Small intestine (tissue), 7 donors: Measurements from ENCODE around the gene ORC6. TPM values are rescaled to one million over a fixed set of nuclear protein-coding genes. Genes with fewer than 3 reads are reported as not detected.

ENCODE experiments used
- DNase-seq, 2 donors: peaks; one replicate each; pipeline versions ENCODE4 v3.0.0 to v3.0.0-alpha.2; 2013
- FAIRE-seq: peaks from 2 replicates; lab custom pipeline; 2012; peaks lifted over from hg19 to GRCh38; lab: Jason Lieb, UNC
- H3K27ac ChIP-seq, 3 donors: one replicate each; pipeline ENCODE4 v1.5.1; 2013; ENCODE audit warnings: low read length in 2 of 3, mild to moderate bottlenecking in 2 of 3, control low read depth in 1 of 3, inconsistent platforms in 1 of 3, low read depth in 1 of 3, moderate library complexity in 1 of 3
- H3K27me3 ChIP-seq, 3 donors: one replicate each; pipeline ENCODE4 v1.6.1; 2013; ENCODE audit warnings: low read length in 3 of 3, inconsistent platforms in 1 of 3; ENCODE audit not compliant: control insufficient read depth in 3 of 3, insufficient read depth in 3 of 3
- H3K36me3 ChIP-seq, 3 donors: one replicate each; pipeline ENCODE4 v1.6.1; 2013; ENCODE audit warnings: low read length in 3 of 3, inconsistent platforms in 1 of 3, low read depth in 1 of 3, mild to moderate bottlenecking in 1 of 3, moderate library complexity in 1 of 3; ENCODE audit not compliant: control insufficient read depth in 3 of 3, insufficient read depth in 2 of 3
- H3K4me1 ChIP-seq, 3 donors: one replicate each; pipeline ENCODE4 v1.6.1; 2013; ENCODE audit warnings: low read length in 2 of 3, inconsistent platforms in 1 of 3, low read depth in 1 of 3, mild to moderate bottlenecking in 1 of 3, moderate library complexity in 1 of 3; ENCODE audit not compliant: control insufficient read depth in 3 of 3, insufficient read depth in 2 of 3
- H3K4me3 ChIP-seq, 3 donors: one replicate each; pipeline ENCODE4 v1.5.1; 2013; ENCODE audit warnings: low read length in 3 of 3, control low read depth in 1 of 3, inconsistent platforms in 1 of 3, low read depth in 1 of 3, mild to moderate bottlenecking in 1 of 3, moderate library complexity in 1 of 3
- H3K9me3 ChIP-seq, 2 donors: one replicate each; pipeline ENCODE4 v1.6.1; 2013; ENCODE audit warnings: low read depth in 1 of 2, low read length in 1 of 2; ENCODE audit not compliant: control insufficient read depth in 2 of 2, insufficient read depth in 1 of 2
- WGBS, 3 donors: extraction: QIAGEN DNeasy Blood & Tissue Kit; methylation state at CpG; one replicate each; pipeline ENCODE4 v1.1.7; 2013; 5-methylcytosine and 5-hydroxymethylcytosine counted together
- polyA plus RNA-seq, 4 donors: library from polyadenylated mRNA; stranded (reverse) in 3 of 4; unstranded in 1 of 4; fragments of 200-250 nt in 3 of 4; fragments of 120-200 nt in 1 of 4; gene quantifications; one replicate each; pipeline versions ENCODE4 v1.2.1 to v1.2.3, GENCODE V29; 2013
- donor health status: healthy with polysubstance abuse.
- donor health status: control.
- donor health status: control.
- donor health status: Bipolar disorder and iron deficiency.
- donor health status: healthy.

Gene ORC6
- polyA plus RNA-seq, 4 donors, result 1.9 to 24.9 (median 7.5) TPM

- H3K4me1 ChIP-seq, result no peaks in the 10 kb centered on the region
- no peaks in the 10 kb centered on the region for H3K27me3 ChIP-seq
- no peak for FAIRE-seq
- no peaks in the 10 kb centered on the region for H3K9me3 ChIP-seq
- 76 to 81% (median 79%) methylated on average over 7 of the region's 7 CpGs for WGBS, 3 donors
- DNase-seq, result no peak
- H3K27ac ChIP-seq, result no peak overlapping the region
- H3K36me3 ChIP-seq, result no peaks in the 10 kb centered on the region
- no peak overlapping the region for H3K4me3 ChIP-seq
Observed at GRCh38 chr16:46745617-46746016, 56.2 kb downstream of the ORC6 start.

- no peaks in the 10 kb centered on the region for H3K9me3 ChIP-seq
- H3K27ac ChIP-seq, result no peak overlapping the region
- no peaks in the 10 kb centered on the region for H3K4me1 ChIP-seq
- H3K36me3 ChIP-seq, result no peaks in the 10 kb centered on the region
- no peak for FAIRE-seq
- no peaks in the 10 kb centered on the region for H3K27me3 ChIP-seq
- H3K4me3 ChIP-seq, result no peak overlapping the region
- WGBS, 3 donors, result 76 to 78% (median 78%) methylated on average over 14 to 15 of the region's 15 CpGs
- DNase-seq, result no peak
Observed at GRCh38 chr16:46746821-46747776, 57.6 kb downstream of the ORC6 start.

Other genes with a start within 250 kb of the ORC6 start
- 1 to 10 TPM in 3 of 4 donors, under 1 TPM in 1; 0.54 to 5.5 (median 3.0) TPM for gene SHCBP1, start 68.3 kb upstream of the ORC6 start, polyA plus RNA-seq
- 100 to 1,000 TPM in 1 of 4 donors, 10 to 100 TPM in 3; 36.1 to 157 (median 76.3) TPM for gene VPS35, start 481 bp upstream of the ORC6 start, polyA plus RNA-seq
- gene MYLK3, start 58.7 kb downstream of the ORC6 start, polyA plus RNA-seq, result under 1 TPM in 3 of 4 donors, not detected in 1; 0.04 to 0.81 (median 0.25) TPM
- gene C16orf87, start 141.5 kb downstream of the ORC6 start, polyA plus RNA-seq, result 10 to 100 TPM in 2 of 4 donors, 1 to 10 TPM in 2; 5.7 to 30.1 (median 11.7) TPM
- gene GPT2, start 194.7 kb downstream of the ORC6 start, polyA plus RNA-seq, result 10 to 100 TPM in 1 of 4 donors, 1 to 10 TPM in 3; 2.2 to 25.4 (median 7.4) TPM